HepG2 (cell line): Measurements from ENCODE around the gene RIPOR3. TPM values are rescaled to one million over a fixed set of nuclear protein-coding genes. Genes with fewer than 3 reads are reported as not detected.
A peak's percentile ranks its signal among the peaks of the same experiment; 100 is the strongest.

Experiments
- ATAC-seq: fragments of 200-7000 bp; cut with Tn5 transposase; 3 replicates; pipeline ENCODE4 v1.9.1; 2020; ENCODE audit warnings: mild to moderate bottlenecking, moderate library complexity
- BruUV-seq: library from RNA; stranded (reverse); fragments of 400-500 nt; replicated peaks from 2 replicates; lab custom pipeline; 2021; lab: Mats Ljungman, UMichigan
- CTCF ChIA-PET: fragments of 300-600 bp; formaldehyde crosslinking; extraction: SDS; loops from one replicate; lab custom pipeline; 2021; ENCODE audit warnings: low total read pairs, inconsistent platforms, low intra/inter-chr PET ratio; lab: Yijun Ruan, JAX
- POLR2A ChIA-PET: fragments of 350-600 bp; sonication (Branson Sonifier 250); formaldehyde crosslinking; loops from one replicate; lab custom pipeline; 2020; ENCODE audit warnings: antibody characterized with exemption, inconsistent platforms; lab: Yijun Ruan, JAX
- DNase-seq: peaks from one replicate; pipeline ENCODE4 v3.0.0-alpha.2; 2015; ENCODE audit warnings: low spot score
- FAIRE-seq: peaks from 3 replicates; lab custom pipeline; 2011; peaks lifted over from hg19 to GRCh38; lab: Jason Lieb, UNC
- H2AFZ ChIP-seq: one replicate; pipeline ENCODE4 v1.6.1; 2011; ENCODE audit warnings: low read length, inconsistent platforms
- H3K27ac ChIP-seq: fragments of 300-600 bp; 3 replicates; pipeline ENCODE4 v1.8.0; 2011; ENCODE audit warnings: mixed run types, mild to moderate bottlenecking, mixed read lengths, low read length, inconsistent platforms; ENCODE audit not compliant: insufficient read depth; ENCODE audit errors: extremely low read length
- H3K27me3 ChIP-seq, 2 experiments: fragments of 200-600 bp in 1 of 2; 2 replicates in 1 of 2; 3 replicates in 1 of 2; pipeline versions ENCODE4 v1.6.0 to v1.8.0; 2011; ENCODE audit warnings: low read length in 2 of 2, mild to moderate bottlenecking in 2 of 2, moderate library complexity in 2 of 2, inconsistent platforms in 1 of 2; ENCODE audit not compliant: insufficient read depth in 2 of 2, control insufficient read depth in 1 of 2
- H3K36me3 ChIP-seq, 2 experiments: fragments of 200-600 bp in 1 of 2; replicated peaks in 1 of 2; 2 replicates in 1 of 2; 3 replicates in 1 of 2; pipeline versions ENCODE4 v1.5.1 to v1.8.0; 2011; ENCODE audit warnings: low read length in 2 of 2, inconsistent platforms in 1 of 2; ENCODE audit not compliant: insufficient read depth in 2 of 2, control insufficient read depth in 1 of 2
- H3K4me1 ChIP-seq: 2 replicates; pipeline ENCODE4 v1.5.1; 2012; ENCODE audit warnings: low read length, inconsistent platforms; ENCODE audit not compliant: insufficient read depth
- H3K4me2 ChIP-seq: 2 replicates; pipeline ENCODE4 v1.6.0; 2011; ENCODE audit warnings: low read depth, low read length, inconsistent platforms
- H3K4me3 ChIP-seq, 3 experiments: fragments of 200-600 bp in 1 of 3; sonication (generic), shearing (Covaris generic) in 1 of 3; replicated peaks in 1 of 3; 2 replicates each; pipeline ENCODE4 v1.5.1; 2011 to 2016; ENCODE audit warnings: low read length in 3 of 3, inconsistent platforms in 2 of 3, low read depth in 2 of 3, mild to moderate bottlenecking in 2 of 3, control low read depth in 1 of 3, mixed read lengths in 1 of 3; ENCODE audit not compliant: insufficient read depth in 1 of 3
- H3K79me2 ChIP-seq: one replicate; pipeline ENCODE4 v1.6.1; 2011; ENCODE audit warnings: low read length, inconsistent platforms; ENCODE audit not compliant: insufficient read depth
- H3K9ac ChIP-seq: 2 replicates; pipeline ENCODE4 v1.6.0; 2011; ENCODE audit warnings: mild to moderate bottlenecking, low read depth, low read length, inconsistent platforms; ENCODE audit not compliant: insufficient read depth
- H3K9me3 ChIP-seq: 2 replicates; pipeline ENCODE4 v1.5.1; 2012; ENCODE audit warnings: mild to moderate bottlenecking, low read length
- H4K20me1 ChIP-seq: 2 replicates; pipeline ENCODE4 v1.6.0; 2011; ENCODE audit warnings: inconsistent platforms, mild to moderate bottlenecking, low read length, moderate library complexity; ENCODE audit not compliant: insufficient read depth
- DNMT3B ChIP-seq: conservative IDR thresholded peaks from 2 replicates; pipeline ENCODE4 v1.6.1; 2016; ENCODE audit warnings: missing biosample characterization, control low read depth
- GFI1 ChIP-seq: sonication (generic); formaldehyde crosslinking; IDR thresholded peaks from 2 replicates; pipeline ENCODE4 v1.5.0; 2020; ENCODE audit warnings: missing genetic modification reagents, mild to moderate bottlenecking, borderline replicate concordance
- MEF2D ChIP-seq: sonication (generic); formaldehyde crosslinking; IDR thresholded peaks from 2 replicates; pipeline ENCODE4 v1.5.1; 2020; ENCODE audit warnings: mild to moderate bottlenecking, missing genetic modification reagents
- PAWR ChIP-seq: sonication (generic); formaldehyde crosslinking; IDR thresholded peaks from 2 replicates; pipeline ENCODE4 v1.4.0; 2020; ENCODE audit warnings: missing genetic modification reagents, mild to moderate bottlenecking, borderline replicate concordance
- RXRB ChIP-seq: IDR thresholded peaks from 2 replicates; pipeline ENCODE4 v1.6.1; 2016; ENCODE audit warnings: borderline replicate concordance, missing genetic modification reagents, missing compliant biosample characterization
- SP140L ChIP-seq: sonication (generic); formaldehyde crosslinking; IDR thresholded peaks from 2 replicates; pipeline ENCODE4 v1.4.0; 2020; ENCODE audit warnings: missing genetic modification reagents, borderline replicate concordance
- SRSF9 ChIP-seq: fragments of 200-400 bp; formaldehyde crosslinking; IDR thresholded peaks from 2 replicates; pipeline ENCODE4 v1.6.1; 2018; ENCODE audit warnings: borderline replicate concordance, mild to moderate bottlenecking, low read depth, low read length; ENCODE audit not compliant: insufficient read depth, poor library complexity, severe bottlenecking
- STAG1 ChIP-seq: sonication (generic); formaldehyde crosslinking; IDR thresholded peaks from 2 replicates; pipeline ENCODE4 v1.4.0; 2020; ENCODE audit warnings: missing genetic modification reagents
- ZBTB34 ChIP-seq: sonication (generic); formaldehyde crosslinking; IDR thresholded peaks from 2 replicates; pipeline ENCODE4 v1.8.0; 2022; ENCODE audit warnings: mild to moderate bottlenecking, missing genetic modification reagents
- ZFP1 ChIP-seq: IDR thresholded peaks from 2 replicates; pipeline ENCODE4 v1.6.1; 2016
- ZNF260 ChIP-seq: sonication (generic); formaldehyde crosslinking; IDR thresholded peaks from 2 replicates; pipeline ENCODE4 v1.4.0; 2020; ENCODE audit warnings: missing genetic modification reagents, low read depth, mild to moderate bottlenecking, borderline replicate concordance
- WGBS: methylation state at CpG from one replicate; pipeline ENCODE4 v1.1.6; 2017; ENCODE audit warnings: low lambda C conversion rate; 5-methylcytosine and 5-hydroxymethylcytosine counted together
- in situ Hi-C: cut with HindIII; loops from 2 replicates; pipeline ENCODE4 v1.10.0; 2017; ENCODE audit warnings: low pct_unique_long_range_greater_than_20kb; ENCODE audit not compliant: extremely low pct_ligation_motif_present
- intact Hi-C: fragments of 100-400 bp; cut with micrococcal nuclease; formaldehyde crosslinking; loops from one replicate; pipeline ENCODE4 v1.10.0; 2022; ENCODE audit not compliant: unreplicated experiment
- polyA plus RNA-seq, 8 experiments: library from polyadenylated mRNA; depleted of rRNA in 3 of 8; stranded (reverse) in 7 of 8; unstranded in 1 of 8; fragments of >200 nt; fragmentation: Illumina TruSeq in 4 of 8; extraction: Trizol in 4 of 8; gene quantifications; 2 replicates each; pipeline versions ENCODE4 v1.2.1 to v1.2.3, GENCODE V29; 2011 to 2016; ENCODE audit warnings: low read depth in 4 of 8, missing spikeins in 1 of 8, mixed read lengths in 1 of 8; ENCODE audit not compliant: insufficient read depth in 1 of 8
- total RNA-seq, 5 experiments: library from RNA; depleted of rRNA; stranded (reverse); fragments of >200 nt; fragmentation: Illumina TruSeq; extraction: Trizol; gene quantifications; 2 replicates each; pipeline ENCODE4 v1.2.3, GENCODE V29; 2016; ENCODE audit warnings: low read depth in 1 of 5

The RIPOR3 gene
- total and polyA plus RNA-seq, 2 of the 13 experiments (the other 11 are each of a cell fraction or from before 2014, with no cell fraction given): 0.18 TPM; not detected in 1

DNA sequence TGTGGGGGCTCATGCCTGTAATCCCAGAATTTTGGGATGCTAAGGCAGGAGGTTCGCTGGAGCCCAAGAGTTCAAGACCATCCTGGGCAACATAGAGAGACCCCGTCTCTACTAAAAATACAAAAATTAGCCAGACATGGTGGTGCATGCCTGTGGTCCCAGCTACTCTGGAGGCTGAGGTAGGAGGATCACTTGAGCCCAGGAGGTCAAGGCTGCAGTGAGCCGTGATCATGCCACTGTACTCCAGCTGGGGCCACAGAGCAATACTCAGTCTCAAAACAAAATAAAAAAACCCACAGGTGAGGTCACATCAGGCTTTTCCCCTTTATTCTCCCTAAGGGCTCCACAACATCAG, 15.0 kb downstream of the RIPOR3 start (continued):
- 0 out of 2 replicates have a peak, but pooled peaks have one; percentile 0 for TF ChIP-seq GFI1
- TF ChIP-seq, all 625 proteins: peak for 27; not testable (repeated sequence) for 598

DNA sequence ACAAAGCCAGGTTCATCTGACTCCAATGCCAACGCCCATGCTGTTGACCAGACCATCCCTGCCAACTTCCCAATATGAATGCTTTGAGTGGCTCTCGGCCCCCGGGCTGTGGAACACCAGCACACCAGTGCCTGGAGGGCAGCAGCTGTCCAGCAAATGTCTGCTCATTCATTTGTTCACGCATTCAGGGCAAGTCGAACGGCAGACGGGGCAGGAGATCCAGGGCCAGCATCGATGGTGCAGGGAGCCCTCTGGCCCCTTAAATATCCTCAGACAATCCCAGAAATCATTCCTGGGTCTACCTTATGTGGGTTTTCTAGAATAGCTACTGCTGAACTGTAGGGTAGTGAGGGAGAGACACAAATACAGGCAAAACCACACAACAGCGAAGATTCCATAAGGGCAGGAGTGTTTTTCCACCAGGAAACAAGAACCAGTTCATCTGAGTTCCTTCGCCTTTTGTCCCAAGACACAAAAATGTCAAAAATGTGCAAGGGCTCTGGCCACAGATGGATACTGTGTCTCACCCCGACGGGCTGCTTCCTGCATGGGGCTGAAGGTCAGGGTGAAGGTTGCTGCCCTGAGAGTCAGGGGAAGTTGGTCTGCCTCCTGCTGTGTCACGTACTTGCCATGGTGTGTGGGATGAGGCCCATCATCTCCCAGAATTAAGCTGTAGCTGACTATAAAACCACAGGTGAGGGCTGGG, 15.5 kb downstream of the RIPOR3 start:
- 28% methylated on average over 13 of the region's 13 CpGs for WGBS
- no peaks in the 10 kb centered on the region for H3K9me3 ChIP-seq
- H3K4me1 ChIP-seq: peaks cover 91% of the 10 kb centered on the region
- H3K27me3 ChIP-seq: no peaks in the 10 kb centered on the region
- POLR2A ChIA-PET: interaction anchor here (1.3 kb wide), 1 partner anchor 30 kb away, joined by 3 read pairs; no protein-coding TSS in a partner anchor
- BruUV-seq: no TSS peak
- peak; percentile 93 for DNase-seq
- peak overlapping the region in 1 of 3 experiments; percentile 26; a peak in 2 of 6 replicates for H3K4me3 ChIP-seq
- H3K4me2 ChIP-seq: peak overlapping the region; percentile 43
- H2AFZ ChIP-seq: no peak overlapping the region
- H4K20me1 ChIP-seq: no peaks in the 10 kb centered on the region
- H3K79me2 ChIP-seq: no peaks in the 10 kb centered on the region
- peak; percentile 52 for ATAC-seq
- peak overlapping the region; percentile 26 for H3K27ac ChIP-seq
- no peaks in the 10 kb centered on the region for H3K36me3 ChIP-seq
- H3K9ac ChIP-seq: no peak overlapping the region
- CTCF ChIA-PET: no interaction called here
- FAIRE-seq: peak; percentile 91
- in situ Hi-C loops (no loop called here), intact Hi-C loops (loop anchor here (5.0 kb wide), 1 partner anchor 66 kb away; no protein-coding TSS in a partner anchor)
- TF ChIP-seq ZBTB34 (peak; percentile 65; the same call in 1 of the 2 replicates), STAG1 (CRISPR knock-in tag) (peak; percentile 18; the same call in 1 of the 2 replicates), SRSF9 (no peak), DNMT3B (CRISPR knock-in tag) (no peak), ZNF260 (CRISPR knock-in tag) (no peak), MEF2D (CRISPR knock-in tag) (peak; percentile 86), ZFP1 (CRISPR knock-in tag) (peak; percentile 61; the same call in 1 of the 2 replicates), RXRB (CRISPR knock-in tag) (peak; percentile 98), PAWR (CRISPR knock-in tag) (0 out of 2 replicates have a peak, but pooled peaks have one; percentile 66), SP140L (no peak)
